ENCODE results near the gene ARHGDIG.
"Not testable (repeated sequence)": the region's sequence is repeated elsewhere in the genome, so short reads cannot be mapped to it uniquely, and the experiment has no call there.

Gene ARHGDIG

GRCh38 chr16:280552-280951 is at the start of gene ARHGDIG:
Gene ARHGDIG (plus strand): TSS chr16:280591. CDS start chr16:280681, 90 bp downstream.
- DNase-seq = no peak

DNA sequence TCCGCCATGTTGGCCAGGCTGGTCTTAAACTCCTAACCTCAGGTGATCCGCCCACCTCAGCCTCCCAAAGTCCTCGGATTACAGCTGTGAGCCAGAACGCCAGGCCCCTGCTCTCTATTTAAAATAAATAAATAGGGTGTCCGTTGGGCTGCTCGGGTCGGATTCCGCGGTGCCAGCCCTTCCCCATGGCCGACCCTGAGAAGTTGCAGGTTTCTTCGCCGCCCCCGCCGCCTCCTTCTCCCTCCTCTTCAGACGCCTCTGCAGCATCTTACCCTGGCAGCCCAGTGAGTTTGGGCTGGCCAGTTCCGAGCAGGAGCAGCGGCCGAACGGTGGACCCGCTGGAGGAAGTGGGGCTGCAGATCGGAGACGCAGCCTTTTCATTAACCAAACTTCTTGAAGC is 49.4 kb upstream of the ARHGDIG start:
- DNase-seq = no peak

DNA sequence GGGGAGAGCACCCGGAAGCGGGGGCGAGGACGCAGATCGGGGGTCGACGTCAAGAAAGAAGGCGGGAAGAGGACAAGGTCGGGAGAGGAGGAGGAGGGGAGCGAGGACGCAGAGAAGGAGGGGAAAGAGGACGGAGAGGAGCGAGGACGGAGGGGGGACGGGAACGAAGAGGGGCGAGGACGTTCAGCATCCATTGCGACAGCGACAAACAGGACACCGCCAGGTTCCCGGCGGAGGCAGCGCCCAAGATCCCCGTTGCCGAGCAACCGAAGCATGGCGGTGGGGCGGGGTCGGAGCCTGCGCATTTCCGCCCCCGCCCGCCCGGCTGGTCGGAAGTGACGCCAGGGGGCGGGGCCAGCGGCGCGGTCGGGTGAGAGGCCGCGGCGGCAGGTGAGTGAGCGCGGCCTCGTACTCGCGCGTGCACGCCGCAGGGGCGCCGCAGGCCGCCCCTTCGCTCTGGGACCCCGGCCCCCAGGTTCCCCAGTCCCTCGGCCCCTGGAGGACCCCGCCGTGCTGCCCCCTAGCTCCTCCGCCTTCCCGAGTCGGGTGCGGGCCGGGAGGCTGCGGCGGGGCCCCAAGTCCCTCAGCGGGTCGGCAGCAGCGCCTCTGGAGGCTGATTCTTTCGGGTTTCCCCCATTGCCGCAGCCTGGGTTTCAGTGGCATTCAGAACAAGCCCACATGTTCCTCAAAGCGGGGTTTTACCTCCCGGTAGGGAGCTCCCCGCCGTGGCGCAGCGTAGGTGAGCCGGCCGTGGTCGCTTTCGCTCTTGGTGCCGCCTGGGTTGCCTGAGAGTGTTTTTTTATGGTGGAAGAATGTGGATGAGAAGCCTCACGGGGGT is 45.7 kb upstream of the ARHGDIG start, which contains the start of gene FAM234A:
TSS of gene FAM234A (plus strand) at position 354 of the 838 bp plus-strand sequence. CDS start 19,593 bp downstream, outside the sequence.
- DNase-seq = peak; percentile 69

- no peak for DNase-seq
Measured at GRCh38 chr16:239948-240277, 40.5 kb upstream of the ARHGDIG start.

GRCh38 chr16:240559-240958 is 39.8 kb upstream of the ARHGDIG start:
- DNase-seq = no peak

GRCh38 chr16:242281-242680 is 38.1 kb upstream of the ARHGDIG start:
- no peak for DNase-seq

DNA sequence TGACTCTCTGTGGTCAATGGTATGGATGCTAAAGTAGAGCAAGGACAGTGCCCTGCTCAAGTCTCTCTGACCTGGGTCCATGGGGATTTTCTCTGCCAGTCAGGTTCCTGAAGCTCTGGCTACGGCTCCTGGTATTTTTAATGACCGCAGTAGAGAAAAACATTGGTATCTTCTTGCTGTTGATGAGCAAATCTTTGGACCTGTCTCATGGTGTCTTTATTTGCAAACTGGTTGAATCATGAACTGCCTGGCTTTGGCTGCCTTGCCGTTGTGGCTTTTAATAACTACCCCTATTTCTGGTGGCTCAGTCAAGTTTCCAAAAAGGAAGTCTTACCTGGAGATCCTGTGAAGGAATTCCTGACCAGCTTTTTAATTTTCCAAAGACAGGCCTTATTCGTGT is 37.0 kb upstream of the ARHGDIG start:
- DNase-seq = no peak

DNA sequence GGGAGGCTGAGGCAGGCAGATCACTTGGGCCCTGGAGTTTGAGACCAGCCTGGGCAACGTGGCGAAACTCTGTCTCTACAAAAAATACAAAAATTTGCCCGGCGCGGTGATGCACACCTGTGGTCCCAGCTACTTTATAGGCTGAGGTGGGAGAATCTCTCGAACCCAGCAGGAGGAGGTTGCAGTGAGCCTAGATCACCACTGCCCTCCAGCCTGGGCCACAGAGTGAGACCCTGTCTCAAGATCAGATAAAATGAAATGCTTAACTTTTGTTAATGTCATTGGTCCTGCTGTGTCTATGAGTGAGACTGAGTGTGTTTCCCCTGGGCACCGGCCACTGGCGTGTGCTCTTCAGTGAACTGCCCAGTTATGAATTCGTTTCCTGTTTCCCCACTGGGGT is 35.3 kb upstream of the ARHGDIG start:
- DNase-seq = no peak

- no peak for DNase-seq
Measured at GRCh38 chr16:247027-247426, 33.4 kb upstream of the ARHGDIG start.

DNA sequence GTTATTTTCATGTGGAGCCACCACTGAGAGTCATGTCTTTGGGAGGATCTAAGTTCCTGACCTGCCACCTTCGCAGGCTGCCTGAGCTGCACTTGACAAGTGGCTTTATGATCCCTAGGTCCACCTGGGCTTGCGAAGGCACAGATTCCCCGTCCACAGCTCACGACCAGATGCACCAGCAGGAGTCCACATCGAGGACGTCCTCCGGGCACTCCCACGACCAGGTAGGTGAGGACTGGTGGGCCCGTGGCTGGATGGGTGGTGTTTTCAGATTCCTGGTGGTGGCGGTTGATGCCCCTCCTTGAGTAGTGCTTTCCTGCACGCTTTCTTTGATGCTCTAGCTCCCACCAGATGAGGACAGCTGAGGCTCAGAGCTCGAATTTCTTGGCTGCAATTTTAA is 31.0 kb upstream of the ARHGDIG start:
- no peak for DNase-seq

DNA sequence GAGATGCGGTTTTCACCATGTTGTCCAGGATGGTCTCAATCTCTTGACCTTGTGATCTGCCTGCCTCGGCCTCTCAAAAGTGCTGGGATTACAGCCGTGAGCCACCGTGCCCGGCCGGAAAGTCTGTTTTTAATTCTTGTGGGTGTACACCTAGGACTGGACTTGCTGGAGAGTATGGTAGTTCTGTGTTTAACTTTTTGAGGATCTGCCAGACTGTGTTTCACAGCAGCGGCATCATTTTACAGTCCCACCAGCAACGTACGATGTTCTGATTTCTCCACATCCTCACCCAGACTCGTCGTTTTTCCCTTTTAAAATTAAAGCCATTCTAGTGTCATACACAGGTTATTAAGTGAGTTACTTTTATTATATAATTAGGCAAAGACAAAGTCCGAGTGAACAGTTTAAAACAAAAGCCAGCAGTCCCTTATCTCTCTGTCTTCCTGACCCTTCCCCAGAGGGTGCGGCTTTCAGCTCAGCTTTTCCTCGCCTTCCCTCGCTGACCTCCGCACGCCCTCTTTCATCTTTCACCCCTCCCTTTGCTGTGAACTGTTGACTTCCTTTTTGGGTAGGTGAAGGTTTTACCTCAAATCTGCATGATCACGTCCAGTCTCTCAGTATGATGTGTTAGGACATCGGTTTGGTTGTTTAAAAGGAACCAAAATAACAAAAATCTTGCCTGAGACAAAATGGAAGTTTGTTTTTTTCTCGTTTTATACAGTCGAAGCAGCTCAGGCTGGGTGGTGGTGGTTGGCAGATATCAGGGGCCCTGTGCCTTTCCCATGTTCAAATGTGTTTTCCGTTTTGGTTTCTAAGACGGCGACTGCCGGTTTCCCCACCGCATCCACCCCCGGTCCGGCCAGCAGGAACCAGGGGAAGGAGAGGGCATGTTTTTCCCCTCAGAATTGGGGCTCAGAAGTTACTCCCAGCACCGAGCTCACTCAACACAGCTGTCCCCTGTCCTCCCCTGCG is 27.7 kb upstream of the ARHGDIG start:
- DNase-seq = no peak

- DNase-seq = no peak
Measured at GRCh38 chr16:253833-254232, 26.6 kb upstream of the ARHGDIG start.

- no peak for DNase-seq
Measured at GRCh38 chr16:254461-254860, 25.9 kb upstream of the ARHGDIG start.

- no peak for DNase-seq
Measured at GRCh38 chr16:255183-255582, 25.2 kb upstream of the ARHGDIG start.

DNA sequence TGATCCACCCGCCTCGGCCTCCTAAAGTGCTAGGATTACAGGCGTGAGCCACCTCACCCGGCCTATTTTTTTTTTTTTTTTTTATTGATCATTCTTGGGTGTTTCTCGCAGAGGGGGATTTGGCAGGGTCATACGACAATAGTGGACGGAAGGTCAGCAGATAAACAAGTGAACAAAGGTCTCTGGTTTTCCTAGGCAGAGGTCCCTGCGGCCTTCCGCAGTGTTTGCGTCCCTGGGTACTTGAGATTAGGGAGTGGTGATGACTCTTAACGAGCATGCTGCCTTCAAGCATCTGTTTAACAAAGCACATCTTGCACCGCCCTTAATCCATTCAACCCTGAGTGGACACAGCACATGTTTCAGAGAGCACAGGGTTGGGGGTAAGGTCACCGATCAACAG is 22.3 kb upstream of the ARHGDIG start:
- not testable (repeated sequence) for DNase-seq

DNA sequence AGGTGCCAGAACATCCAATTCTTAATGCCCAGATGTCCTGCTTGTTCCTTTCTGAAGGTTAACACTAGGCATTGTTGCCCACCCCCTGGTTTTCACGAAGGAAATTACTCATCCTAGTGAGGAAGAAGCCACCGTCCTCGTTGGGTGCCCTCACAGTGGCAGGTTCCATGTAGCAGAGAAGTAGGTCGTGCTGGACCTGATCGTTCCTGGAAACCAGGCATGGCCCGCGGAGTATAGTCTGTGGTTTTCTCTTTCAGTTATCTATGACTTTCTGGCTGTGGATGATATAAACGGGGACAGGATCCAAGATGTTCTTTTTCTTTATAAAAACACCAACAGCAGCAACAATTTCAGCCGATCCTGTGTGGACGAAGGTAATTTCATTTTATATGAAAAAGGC is 21.2 kb upstream of the ARHGDIG start:
- no peak for DNase-seq

- no peak for DNase-seq
Measured at GRCh38 chr16:259814-260253, 20.6 kb upstream of the ARHGDIG start.

- no peak for DNase-seq
Measured at GRCh38 chr16:260326-260725, 20.1 kb upstream of the ARHGDIG start.

GRCh38 chr16:261031-261691 is 19.2 kb upstream of the ARHGDIG start:
- DNase-seq = no peak

DNA sequence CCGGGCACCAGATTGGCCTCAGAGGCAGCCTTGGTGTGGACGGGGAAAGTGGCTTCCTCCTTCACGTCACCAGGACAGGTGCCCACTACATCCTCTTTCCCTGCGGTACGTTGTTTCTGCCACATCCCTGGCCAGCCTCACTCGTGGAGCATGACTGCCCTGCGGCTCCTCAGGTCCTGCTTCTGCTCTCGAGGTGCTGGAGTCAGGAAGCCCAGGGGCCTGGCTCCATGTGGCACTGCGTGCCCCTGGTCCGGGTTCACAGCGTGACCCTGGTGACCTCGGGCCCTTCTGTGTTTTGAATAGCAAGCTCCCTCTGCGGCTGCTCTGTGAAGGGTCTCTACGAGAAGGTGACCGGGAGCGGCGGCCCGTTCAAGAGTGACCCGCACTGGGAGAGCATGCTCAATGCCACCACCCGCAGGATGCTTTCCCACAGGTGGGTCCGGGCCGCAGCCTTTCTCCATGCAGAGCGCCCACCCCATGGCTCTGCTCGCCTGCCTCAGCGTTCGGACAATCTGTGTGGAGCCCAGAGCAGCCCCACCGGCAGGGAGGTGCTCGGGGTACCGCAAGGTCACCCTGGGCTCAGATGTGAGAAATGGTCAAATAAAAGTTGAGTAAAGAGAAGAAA is 18.2 kb upstream of the ARHGDIG start:
- no peak for DNase-seq

DNA sequence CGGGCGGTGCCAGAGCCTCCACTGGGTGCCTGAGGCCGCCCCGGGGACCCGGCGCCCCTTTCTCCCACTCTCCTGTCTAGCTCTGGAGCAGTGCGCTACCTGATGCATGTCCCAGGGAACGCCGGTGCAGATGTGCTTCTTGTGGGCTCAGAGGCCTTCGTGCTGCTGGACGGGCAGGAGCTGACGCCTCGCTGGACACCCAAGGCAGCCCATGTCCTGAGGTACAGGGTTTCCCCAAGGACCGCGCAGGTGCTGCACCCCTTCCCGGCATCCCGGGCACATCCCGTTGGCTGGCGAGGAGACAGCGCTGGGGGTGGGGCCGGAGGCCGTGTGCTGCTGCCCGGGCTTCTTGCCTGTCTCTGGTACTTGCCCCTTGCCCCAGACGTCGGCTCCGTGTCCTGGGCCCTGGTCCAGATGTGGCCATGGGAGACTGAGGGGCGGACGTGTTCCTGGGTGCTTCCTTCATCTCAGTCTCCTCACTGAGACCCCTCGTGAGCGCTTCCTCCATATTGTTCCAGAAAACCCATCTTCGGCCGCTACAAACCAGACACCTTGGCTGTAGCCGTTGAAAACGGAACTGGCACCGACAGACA is 17.1 kb upstream of the ARHGDIG start:
- no peak for DNase-seq

DNA sequence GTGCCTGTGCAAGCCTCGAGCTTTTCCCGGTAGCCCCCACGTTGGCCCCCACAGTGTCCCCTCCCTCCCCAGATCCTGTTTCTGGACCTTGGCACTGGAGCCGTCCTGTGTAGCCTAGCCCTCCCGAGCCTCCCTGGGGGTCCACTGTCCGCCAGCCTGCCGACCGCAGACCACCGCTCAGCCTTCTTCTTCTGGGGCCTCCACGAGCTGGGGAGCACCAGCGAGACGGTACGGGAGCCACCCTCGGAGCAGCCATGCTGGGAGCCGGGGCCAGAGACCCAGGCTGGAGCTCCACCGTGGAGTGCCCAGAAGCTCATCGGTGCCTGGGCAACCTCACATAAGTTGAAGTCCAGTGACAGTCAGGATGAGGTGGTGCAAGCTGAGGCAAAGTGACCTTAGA is 16.4 kb upstream of the ARHGDIG start:
- DNase-seq = no peak

Data from NCI-H2081 treated with DMSO at 0.1 percent for 48 hours (cell line).